ENCODE measurements around the gene SLC39A2.
A peak's percentile ranks its signal among the peaks of the same experiment; 100 is the strongest.
"Not testable (repeated sequence)": the region's sequence is repeated elsewhere in the genome, so short reads cannot be mapped to it uniquely, and the experiment has no call there.

The SLC39A2 gene

DNA sequence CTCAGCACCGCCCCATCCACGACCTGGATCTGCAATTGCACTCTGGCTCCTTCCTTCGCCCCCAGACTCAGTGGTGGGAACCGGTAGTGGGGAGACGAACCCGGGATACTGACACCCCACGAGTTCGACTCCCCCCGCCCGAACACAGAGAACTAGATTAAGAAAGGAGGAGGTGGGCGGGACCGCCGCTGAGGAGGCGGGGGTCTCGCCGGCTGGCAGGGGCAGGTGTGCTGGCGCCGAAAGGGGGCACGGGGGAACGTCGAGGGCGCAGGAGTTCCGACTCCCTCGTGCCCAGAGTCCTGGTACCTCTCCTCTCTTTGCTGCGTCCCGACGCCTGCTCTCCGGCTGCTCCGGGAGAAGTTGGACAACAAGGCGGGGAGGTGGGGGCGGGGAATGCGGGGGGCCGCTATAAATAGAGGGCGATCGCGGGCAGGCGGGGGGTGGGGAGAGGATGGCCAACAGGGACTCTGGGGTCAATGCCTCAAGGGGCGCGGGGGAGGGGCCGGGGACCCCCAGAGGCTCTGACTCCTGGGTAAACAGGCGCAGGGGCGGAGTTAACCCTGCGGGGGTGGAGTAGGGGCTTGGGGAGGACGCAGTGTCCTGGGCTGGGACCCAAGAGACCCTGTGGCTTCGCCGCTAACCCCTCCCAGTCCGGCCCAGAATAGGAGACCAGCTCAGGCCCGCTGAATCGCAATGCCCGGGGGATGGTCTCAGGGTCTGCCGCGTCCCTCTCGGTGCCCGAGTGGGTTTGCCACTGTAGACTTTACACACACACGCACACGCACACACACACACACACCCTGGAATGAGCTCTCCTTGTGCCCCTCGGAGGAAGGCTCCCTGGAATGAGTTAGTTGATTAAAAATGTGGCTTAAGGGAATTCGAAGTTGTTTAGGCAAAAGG lies 26.5 kb downstream of the SLC39A2 start:
- no peak for DNase-seq (ENCODE audit: low read depth)

DNA sequence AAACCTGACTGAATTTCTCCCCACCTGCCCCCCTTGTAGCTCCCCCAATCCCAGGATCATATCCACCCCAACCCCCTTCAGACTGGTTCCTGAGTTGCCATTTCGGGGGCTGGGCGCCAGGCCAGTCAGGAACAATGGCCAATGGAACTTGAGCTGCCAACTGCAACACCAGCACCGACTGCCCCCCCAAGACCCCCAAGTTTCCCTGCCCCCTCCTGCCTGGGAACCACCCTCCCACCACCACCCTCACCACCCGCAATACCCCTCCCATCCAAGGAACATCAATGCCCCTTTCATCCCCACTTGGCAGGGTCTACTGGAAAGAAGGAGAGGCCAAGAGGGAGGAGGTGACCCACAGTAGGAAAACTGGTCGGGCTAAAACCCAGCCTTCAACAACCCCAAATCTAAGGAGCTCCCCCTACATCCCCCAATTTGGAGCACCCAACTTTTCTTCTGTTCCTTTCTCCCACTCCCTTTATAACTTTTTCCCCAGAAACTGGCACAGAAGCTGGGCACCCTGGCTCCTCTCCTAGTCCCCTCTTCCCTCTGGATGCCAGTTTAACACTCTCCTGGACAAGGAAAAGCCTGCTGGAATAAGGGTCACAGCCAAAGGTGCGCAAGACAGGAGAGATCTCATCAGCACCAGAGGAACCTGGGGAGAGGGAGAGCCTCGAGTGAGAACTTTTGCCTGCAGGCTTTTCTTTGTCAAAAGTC lies 27.3 kb downstream of the SLC39A2 start:
- DNase-seq (ENCODE audit: low read depth) = no peak

DNA sequence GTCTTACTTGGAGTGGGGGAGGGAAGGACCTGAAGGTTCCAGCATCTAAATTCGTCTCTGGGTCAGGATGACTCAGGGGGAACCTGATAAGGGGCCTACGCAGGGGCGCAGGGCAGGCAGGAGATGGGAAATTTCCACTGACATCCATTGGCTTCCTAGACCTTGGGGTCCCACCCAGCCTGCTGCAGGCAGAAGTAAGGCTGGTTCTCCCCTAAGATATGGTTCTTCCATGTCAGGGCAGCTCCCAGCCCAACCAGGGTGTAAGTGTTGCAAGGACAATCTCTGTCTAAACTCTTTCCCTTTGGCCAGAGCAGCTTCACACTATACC lies 27.9 kb downstream of the SLC39A2 start:
- no peak for DNase-seq (ENCODE audit: low read depth)

DNA sequence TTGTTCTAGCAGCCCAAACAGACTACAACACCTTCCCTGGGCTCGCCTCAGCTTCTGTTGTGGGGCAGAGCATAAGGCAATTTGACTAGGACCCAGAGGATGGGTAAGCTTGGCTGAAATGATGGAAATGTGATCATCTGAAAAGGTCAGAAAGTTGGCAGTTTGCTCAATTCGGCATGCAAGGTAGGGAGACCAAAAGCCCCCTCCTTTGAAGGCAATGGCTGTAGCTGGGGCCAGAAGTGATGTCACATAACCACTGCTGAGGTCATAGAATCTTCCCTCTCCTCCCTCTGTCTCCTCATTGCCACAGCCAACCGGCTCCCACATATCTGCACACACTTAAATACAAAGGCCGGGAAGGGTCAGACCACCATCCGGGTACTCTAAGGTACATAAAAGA lies 30.8 kb downstream of the SLC39A2 start, which contains the start of gene TPPP2:
TSS of gene TPPP2 (plus strand) at position 301 of the 400 bp plus-strand sequence. CDS start 365 bp downstream, outside the sequence.
- DNase-seq (ENCODE audit: low read depth) = no peak

DNA sequence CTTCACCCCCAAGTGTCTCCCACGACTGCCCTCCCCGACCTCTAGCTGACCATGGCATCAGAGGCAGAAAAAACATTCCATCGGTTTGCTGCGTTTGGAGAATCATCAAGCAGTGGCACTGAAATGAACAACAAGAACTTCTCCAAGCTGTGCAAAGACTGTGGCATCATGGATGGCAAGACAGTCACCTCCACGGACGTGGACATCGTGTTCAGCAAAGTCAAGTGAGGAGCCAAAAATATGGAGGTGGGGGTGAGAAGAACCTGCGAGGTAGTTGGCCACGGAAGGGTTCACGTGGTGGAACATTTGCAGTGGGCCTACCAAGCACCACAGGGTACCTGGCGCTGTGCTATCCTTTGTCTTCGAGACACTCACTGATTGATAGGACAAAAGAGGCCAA lies 31.4 kb downstream of the SLC39A2 start:
- DNase-seq (ENCODE audit: low read depth) = no peak

DNA sequence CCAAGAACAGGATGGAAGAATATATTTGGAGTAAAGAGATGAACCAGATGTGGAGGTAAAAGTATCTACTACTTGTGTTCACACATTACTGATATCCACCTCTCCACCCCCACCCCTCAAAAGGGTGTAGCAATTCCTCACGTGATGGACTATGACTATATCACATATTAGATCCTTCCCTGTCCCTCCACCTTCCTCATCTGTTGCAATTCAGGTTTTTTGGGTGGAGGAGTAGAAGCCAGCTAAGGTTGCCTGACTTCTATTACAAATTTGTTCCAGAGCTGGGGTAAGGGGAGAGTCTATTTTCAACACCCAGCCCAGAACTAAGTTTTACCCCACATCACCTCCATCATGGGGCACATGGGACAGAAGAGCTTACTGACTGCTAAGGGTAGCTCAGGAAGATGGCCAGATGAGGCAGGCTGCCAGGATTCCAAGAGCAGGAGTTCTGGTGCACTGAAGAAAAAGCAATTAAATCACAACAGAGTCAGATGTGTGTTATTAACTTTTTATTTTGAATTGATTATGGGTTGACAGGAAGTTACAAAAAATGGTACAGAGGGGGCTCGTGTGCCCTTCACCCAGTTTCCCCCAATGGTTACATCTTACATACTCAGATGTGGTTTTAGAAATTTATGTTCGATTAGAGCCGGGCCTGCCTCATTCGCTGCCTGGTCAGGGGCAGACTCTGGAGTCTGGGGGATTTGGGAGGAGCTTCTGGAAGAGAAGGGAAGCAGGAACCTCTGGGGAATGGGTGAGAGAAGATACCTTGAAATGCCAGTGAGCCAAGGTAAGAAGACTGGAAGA lies 33.4 kb downstream of the SLC39A2 start:
- no peak for DNase-seq (ENCODE audit: low read depth)

DNA sequence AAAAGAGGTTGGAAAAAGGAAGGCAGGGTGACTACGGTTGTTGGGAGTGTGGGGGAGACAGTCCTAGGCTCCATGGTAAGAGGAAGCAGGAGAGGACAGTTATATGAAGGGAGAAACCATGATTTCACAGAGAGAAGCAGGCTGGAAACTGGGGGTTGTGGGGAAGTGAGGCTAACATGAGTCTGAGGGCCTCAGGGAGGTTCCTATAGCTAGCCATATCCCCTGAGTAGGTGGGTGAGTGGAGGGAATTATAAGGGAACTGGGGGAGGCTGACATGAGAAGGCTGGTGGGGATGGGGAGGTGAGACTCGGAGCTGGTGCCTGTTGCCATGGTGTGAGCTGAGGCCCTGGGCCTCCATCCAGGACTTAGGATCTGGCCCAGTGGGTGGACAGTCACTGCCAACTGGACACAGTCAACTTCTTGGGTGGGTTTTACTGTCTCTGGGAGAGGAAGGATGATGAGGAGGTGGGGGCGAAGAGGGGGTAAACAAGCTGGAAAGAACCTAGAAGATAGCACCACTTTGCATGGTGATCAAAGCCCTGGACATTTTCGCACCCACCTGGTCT lies 34.1 kb downstream of the SLC39A2 start:
- no peak for DNase-seq (ENCODE audit: low read depth)

DNA sequence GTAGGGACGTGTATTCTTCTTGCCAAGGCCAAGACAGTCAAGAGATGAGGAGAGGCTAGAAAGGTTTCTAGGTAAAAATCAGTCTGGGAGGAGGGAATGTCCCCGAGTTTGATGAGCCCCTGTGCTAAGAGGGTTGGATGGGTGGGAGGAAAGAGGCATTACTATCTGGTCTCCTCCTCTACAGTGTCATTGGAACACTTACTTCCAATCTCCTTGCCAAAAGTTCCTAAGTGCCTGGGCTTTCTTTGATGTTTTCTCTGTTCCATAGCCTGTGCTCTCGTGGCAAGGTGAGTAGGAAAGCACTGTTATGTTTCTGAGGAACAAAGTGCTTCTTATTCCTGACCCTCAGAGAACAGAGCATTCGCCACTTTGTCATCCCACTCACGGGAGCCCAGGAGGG lies 35.6 kb downstream of the SLC39A2 start, which contains the start of gene RNASE13:
TSS of gene RNASE13 (minus strand) at position 101 of the 400 bp plus-strand sequence. CDS start 519 bp downstream, outside the sequence.
- DNase-seq (ENCODE audit: low read depth) = no peak

DNA sequence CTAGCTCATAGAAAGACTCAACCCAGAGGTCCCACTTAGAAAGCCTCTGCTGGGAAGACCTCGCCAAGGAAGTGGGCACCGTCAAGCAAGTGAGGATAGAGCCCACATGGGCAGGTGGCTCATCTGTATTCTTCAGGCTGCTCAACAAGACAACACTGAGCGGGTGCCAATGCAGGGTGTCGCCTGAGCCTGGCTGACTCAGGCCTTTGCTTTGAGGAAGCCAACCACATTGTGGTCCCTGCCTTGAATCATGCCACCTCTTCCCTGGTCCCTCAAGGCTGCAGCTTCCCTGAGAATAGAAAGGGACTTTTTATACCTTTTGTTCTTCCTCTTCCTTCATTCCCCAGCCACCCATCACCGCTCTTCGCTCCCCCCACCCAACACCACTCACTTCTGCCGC lies 37.7 kb downstream of the SLC39A2 start:
- no peak for DNase-seq (ENCODE audit: low read depth)

DNA sequence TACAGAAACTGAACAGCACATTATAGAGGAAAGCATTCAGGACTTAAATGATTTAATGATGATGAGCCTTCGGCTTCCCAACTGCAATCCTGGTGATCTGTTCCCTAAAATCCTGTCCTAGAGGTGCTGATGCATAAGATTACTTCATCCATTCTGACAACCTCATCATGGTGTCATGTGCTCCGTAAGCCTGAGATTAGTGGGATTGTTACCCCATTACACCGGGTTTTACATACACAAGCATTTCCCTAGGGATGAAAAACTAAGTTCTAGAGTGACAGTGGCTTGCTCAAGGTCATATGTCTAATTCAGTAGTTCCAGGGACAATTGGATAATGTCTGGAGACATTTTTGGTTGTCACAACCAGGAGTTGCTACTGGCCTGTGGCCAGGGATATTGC lies 38.1 kb downstream of the SLC39A2 start:
- no peak for DNase-seq (ENCODE audit: low read depth)

DNA sequence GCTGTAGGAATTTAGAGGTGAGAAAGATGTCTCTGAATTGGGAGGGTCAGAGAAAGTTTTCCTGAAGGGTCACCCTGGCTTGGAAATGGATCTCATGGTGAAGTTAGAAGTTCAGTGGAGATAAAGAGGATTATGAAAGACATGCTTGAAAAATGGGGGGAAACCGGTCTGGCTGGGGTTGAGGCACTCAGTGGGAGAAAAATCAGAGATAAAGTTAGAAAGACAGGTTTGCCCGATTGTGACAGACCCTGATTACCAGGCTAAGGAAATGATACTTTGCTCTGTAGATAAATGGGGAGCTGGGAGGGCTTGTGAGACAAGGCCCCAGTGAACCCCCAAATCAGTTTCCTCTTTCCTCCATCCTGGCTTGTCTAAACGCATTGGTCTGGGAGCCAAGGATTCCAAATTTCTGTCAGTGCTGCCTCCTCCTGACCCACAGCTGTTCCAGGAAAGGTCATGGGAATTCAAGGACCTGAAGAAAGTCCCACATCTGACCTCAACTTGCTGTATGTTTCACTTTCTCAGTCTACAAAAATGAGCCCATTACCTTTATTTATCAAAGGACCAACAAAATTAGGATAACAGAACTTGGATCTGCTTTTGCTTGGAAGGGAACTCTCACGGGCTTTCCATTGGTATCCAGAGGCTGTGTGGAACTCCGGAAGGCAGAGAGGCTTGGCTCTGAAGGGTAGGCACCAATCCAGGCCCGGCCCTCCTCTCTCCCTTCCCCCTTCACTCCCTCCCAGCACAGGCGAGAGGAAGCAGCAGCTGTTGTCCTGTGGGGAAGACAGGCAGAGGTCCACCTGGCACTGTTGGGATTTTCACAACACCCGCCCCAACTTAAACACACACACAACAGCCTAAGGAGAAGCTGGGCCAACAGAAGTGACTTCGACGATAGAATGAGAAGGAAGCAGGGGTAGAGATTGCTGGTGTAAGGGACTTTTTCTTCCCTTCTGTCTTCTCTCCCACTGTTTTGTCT lies 39.6 kb downstream of the SLC39A2 start:
- no peak for DNase-seq (ENCODE audit: low read depth)

DNA sequence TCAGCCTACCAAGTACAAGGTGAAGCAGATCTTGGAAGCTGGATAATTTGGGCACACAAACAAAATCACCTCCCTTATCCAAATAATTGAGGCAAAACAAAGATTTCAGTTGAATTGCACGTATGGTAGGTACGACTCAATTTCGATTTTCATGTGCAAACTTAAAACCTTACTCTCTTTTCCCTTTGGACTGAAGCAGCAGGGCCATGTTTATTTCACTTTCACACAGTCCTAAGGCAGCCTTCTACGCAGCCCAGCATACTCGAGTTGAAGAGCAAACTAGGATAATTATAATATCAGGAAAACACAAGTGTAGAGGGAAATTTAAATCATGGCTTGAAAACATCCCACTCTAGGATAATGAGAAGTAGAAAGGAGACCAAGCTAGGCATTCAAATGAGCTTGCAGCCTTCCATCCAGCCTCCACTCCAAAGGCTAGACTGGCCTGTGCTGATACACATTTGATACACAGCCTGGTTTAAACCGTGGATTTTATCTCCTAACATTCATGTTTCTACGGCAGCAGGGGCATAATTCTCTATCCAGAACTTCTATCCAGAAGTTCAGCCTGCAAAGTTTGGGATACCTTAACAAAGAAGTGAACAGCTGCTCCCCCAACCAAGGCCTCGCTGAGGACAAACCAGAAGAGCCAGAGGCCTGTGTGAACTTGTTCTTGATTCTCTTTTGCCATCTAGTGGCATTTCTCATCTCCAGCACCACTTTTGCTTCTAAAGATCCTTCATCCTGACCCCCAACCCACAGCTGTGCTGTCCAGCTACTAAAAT lies 40.7 kb downstream of the SLC39A2 start:
- peak; percentile 64 for DNase-seq (ENCODE audit: low read depth)

DNA sequence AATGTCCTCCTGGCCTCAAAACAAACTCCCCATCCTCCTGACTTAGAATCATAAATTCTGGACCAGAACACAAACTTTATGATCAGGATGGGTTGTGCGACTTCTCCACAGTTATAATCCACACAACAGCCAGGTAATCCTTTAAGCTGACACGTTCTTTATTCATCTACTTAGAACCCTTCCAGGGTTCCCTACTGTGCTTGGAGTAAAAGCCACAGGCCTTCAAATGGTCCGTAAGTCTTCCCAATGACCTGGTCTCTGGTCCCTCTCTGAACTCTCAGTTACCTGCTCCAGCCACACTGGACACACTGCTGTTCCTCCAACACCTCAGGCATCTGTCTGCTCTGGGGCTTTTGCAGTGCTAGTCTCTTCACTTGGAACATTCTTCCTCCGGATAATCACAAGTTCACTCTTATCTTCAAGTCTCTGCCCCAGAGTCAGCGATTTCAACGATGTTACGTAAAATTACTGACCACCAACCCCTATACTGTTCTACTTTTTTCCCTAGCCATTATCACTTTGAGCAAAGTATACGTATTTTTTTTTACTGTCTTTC lies 41.4 kb downstream of the SLC39A2 start:
- no peak for DNase-seq (ENCODE audit: low read depth)

DNA sequence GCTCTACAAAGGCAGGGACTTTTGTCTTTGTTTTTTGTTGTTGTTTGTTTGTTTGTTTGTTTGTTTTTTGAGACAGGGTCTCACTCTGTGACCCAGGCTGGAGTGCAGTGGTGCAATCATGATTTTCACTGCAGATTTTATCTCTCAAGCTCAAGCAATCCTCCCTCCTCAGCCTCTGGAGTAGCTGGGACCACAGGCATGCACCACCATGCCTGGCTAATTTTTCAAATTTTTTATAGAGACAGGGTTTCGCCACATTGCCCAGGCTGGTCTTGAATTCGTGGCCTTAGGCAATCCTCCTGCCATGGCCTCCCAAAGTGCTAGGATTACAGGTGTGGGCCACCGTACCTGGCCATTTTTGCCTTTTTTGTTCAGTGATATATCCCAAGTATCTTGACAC lies 41.8 kb downstream of the SLC39A2 start:
- not testable (repeated sequence) for DNase-seq (ENCODE audit: low read depth)

DNA sequence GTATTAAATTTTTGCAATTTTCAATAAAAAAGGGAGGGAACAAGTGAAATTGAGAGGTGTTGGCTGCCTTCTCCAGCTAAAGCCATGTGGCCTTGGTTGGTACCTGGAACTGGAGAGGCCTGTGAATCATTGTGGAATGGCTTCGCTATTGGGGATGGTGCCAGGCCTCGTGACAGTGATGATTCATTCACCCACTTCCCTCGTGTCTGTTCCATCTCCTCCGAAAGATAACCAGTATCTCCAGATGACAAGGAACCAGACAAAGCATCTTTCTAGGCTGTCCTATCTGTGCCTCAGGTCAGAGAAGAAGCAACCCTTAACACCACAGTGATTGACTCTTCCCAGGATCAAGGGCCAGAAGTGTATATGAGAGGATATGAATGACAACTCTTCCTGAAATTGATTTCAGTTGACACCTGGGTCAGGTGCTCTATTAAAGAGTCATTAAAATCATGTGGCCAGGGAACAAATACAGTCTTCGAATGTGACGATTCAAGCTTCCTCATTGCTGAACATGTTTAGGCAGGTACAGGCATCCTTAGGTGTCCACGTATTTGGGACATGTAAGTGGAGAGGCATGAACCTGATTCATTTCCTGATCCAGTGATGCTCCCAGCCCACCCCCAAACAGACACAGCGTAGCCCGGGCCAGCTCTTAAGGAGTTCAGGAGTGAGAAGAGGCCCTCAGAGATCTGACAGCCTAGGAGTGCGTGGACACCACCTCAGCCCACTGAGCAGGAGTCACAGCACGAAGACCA lies 42.8 kb downstream of the SLC39A2 start, which contains the start of gene RNASE7:
TSS of gene RNASE7 (plus strand) at position 687 of the 758 bp plus-strand sequence. CDS start 631 bp downstream, outside the sequence.
- DNase-seq (ENCODE audit: low read depth) = no peak

DNA sequence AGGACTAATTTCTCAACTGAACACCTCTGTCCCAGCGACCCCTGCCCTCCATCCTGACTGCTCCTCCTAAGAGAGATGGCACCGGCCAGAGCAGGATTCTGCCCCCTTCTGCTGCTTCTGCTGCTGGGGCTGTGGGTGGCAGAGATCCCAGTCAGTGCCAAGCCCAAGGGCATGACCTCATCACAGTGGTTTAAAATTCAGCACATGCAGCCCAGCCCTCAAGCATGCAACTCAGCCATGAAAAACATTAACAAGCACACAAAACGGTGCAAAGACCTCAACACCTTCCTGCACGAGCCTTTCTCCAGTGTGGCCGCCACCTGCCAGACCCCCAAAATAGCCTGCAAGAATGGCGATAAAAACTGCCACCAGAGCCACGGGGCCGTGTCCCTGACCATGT lies 43.8 kb downstream of the SLC39A2 start:
- no peak for DNase-seq (ENCODE audit: low read depth)

DNA sequence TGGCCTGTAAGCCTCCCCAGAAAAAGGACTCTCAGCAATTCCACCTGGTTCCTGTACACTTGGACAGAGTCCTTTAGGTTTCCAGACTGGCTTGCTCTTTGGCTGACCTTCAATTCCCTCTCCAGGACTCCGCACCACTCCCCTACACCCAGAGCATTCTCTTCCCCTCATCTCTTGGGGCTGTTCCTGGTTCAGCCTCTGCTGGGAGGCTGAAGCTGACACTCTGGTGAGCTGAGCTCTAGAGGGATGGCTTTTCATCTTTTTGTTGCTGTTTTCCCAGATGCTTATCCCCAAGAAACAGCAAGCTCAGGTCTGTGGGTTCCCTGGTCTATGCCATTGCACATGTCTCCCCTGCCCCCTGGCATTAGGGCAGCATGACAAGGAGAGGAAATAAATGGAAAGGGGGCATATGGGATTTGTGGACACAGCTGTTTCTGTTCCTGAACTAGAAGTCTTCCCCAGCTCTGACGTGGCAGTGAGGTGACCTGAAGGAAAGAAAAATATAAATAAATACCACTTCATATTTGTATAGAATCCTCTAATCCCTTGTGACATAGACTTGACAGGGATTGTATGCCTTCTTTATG lies 44.4 kb downstream of the SLC39A2 start:
- no peak for DNase-seq (ENCODE audit: low read depth)

DNA sequence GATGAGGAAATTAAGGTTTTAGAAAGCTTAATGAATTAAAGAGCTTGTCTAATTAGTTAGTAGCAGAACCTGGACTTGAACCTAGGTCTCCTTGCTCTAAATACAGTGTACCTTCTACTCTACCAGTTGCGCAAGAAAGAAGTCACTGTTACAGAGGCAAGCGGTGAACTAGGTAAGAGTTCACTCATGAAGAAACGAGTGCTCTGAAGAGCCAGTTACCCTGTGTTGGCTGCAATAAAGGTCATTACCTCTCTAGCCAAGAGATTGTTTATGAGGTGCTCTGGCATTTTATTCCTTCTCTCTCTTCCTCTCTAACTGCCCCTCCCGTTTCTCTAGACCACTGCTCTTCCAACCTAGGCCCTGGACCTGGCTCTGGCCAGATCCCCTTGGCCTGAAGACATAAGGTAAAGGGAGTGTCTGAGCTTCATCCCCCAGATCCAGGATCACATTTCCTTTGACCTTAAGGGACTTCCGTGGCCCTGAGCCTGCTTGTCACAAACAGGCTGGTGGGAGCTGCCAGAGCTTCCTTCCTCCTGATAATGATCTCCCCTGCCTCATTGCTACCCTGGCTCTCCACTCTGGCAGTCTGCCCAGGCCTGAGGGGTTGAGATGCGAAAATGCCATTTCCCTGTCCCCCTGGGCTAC lies 45.0 kb downstream of the SLC39A2 start:
- DNase-seq (ENCODE audit: low read depth) = no peak

Measured in stromal cell of bone marrow (primary cell).